ENCODE measurements around the gene ASB2. TPM values are rescaled to one million over a fixed set of nuclear protein-coding genes. Genes with fewer than 3 reads are reported as not detected.

The ASB2 gene
- total RNA-seq, 1 donor from 2014 or later, result 58.6 TPM

DNA sequence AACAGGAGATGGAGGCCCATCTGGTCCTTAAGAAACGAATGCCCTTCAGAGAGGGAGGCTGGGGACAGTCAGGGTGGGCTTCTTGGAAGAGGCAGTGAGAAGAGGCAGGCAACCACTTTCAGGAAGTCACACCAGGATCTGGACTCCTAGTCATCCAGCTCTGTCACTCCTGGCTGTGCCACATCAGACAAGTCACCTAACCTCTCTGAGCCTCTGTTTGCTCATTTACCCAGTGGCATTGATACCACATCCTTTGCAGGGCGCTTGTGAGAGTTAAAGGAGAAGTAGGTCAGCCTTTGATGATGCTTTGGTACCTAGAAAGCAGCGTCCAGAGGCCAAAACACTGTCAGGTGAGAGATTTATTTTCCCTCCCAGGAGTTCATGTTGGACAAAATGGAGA, 31.9 kb upstream of the ASB2 start:
- H3K27me3 ChIP-seq, result no peaks in the 10 kb centered on the region

DNA sequence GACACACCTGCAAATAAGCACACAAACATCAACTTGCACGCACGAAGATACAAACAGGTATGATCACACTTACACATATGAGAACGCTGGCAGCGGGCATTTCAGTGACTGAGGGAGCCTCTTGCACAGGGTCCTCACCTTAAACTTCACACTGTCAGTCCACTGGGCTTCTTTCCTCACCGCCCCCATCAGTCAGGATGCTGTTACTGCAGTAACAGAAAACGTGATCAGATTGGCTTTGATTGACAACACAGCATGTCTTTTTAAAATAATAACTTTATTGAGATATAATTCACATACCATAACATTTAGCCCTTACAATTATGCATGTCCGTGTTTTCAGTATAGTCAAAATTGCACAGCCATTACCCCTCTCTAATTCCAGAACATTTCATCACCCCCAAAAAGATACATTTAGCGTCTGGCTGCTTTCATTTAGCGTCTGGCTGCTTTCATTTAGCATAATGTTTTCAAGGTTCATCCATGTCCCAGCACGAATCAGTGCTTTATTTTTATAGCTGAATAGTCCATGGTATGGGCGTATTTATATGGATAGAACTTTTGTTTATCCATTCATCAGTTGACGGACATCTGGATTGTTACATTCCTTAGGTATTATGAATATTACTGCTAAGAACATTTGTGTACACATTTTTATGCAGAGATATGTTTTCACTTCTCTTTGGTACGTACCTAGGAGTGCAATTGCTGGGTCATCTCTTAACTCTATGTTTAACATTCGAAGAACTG, 29.1 kb upstream of the ASB2 start:
- intact Hi-C loops (cut with DNase I), result loop anchor here (10.0 kb wide), 1 partner anchor 211 kb away; no protein-coding TSS in a partner anchor
- no peak overlapping the region for H3K27ac ChIP-seq
- H3K4me3 ChIP-seq, result no peak overlapping the region
- peak in 2 of 3 experiments; percentile 19 to 28 for TF ChIP-seq CTCF (IDR thresholded peaks at IDR 0.05)
- no peaks in the 10 kb centered on the region for H3K27me3 ChIP-seq
- no peaks in the 10 kb centered on the region for H3K9me3 ChIP-seq
- H3K36me3 ChIP-seq, result no peaks in the 10 kb centered on the region
- DNase-seq (ENCODE audit: low spot score in 2 of 2), result no peak
- no peaks in the 10 kb centered on the region for H3K4me1 ChIP-seq

More for the DNA sequence above, 31.9 kb upstream of the ASB2 start:
- Histone ChIP-seq H3K9me3 (no peaks in the 10 kb centered on the region), H3K4me3 (no peak overlapping the region), H3K4me1 (no peaks in the 10 kb centered on the region), H3K36me3 (no peaks in the 10 kb centered on the region), H3K27ac (no peak overlapping the region)
- intact Hi-C loops (cut with DNase I), result loop anchor here (10.0 kb wide), 1 partner anchor 213 kb away; no protein-coding TSS in a partner anchor
- TF ChIP-seq CTCF (IDR thresholded peaks at IDR 0.05), result no peak
- DNase-seq (ENCODE audit: low spot score in 2 of 2), result no peak

DNA sequence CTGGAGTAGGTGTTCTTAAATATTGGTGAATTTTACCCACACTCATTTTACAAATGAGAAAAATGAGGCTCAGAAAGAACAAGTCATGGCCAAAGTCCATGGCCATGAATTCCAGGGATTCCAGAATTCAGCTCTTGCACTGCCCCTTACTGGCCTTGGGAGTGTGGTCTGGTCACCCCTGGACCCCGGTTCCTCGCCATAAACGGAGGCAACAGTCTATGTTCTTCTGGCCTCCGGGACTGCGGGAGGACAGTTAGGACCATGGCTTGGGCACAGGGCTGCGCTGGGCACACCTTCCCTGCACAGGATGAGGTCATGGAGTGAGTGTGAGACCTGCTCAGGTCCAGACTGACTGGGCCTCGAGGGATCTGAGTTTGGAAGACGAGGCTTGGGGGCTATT, 27.6 kb upstream of the ASB2 start:
- DNase-seq (ENCODE audit: low spot score in 2 of 2), result no peak
- TF ChIP-seq CTCF (IDR thresholded peaks at IDR 0.05), result no peak
- Histone ChIP-seq H3K27ac (no peak overlapping the region), H3K36me3 (no peaks in the 10 kb centered on the region), H3K9me3 (no peaks in the 10 kb centered on the region), H3K4me1 (no peaks in the 10 kb centered on the region), H3K4me3 (no peak overlapping the region), H3K27me3 (no peaks in the 10 kb centered on the region)
- intact Hi-C loops (cut with DNase I), result loop anchor here (10.0 kb wide), 1 partner anchor 209 kb away; no protein-coding TSS in a partner anchor

DNA sequence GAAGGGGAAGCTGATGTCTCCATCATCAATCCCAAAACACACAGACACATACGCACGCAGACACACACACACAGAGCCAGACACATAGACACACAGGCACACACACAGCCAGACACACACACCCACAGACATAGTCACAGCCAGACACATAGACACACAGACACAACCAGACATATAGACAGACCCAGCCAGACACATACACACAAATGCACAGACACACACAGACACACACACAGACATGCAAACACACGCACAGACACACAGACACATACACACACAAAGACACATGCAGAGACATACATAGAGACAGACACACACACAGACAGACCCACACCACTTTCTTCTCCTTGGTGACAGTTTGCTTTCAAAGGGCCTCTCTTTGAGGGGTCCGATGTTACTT, 27.0 kb upstream of the ASB2 start:
- H3K4me3 ChIP-seq, result no peak overlapping the region
- intact Hi-C loops (cut with DNase I), result loop anchor here (10.0 kb wide), 1 partner anchor 209 kb away; no protein-coding TSS in a partner anchor
- no peaks in the 10 kb centered on the region for H3K4me1 ChIP-seq
- no peaks in the 10 kb centered on the region for H3K27me3 ChIP-seq
- no peak overlapping the region for H3K27ac ChIP-seq
- TF ChIP-seq CTCF (IDR thresholded peaks at IDR 0.05), result no peak
- no peaks in the 10 kb centered on the region for H3K9me3 ChIP-seq
- no peak for DNase-seq (ENCODE audit: low spot score in 2 of 2)
- no peaks in the 10 kb centered on the region for H3K36me3 ChIP-seq

DNA sequence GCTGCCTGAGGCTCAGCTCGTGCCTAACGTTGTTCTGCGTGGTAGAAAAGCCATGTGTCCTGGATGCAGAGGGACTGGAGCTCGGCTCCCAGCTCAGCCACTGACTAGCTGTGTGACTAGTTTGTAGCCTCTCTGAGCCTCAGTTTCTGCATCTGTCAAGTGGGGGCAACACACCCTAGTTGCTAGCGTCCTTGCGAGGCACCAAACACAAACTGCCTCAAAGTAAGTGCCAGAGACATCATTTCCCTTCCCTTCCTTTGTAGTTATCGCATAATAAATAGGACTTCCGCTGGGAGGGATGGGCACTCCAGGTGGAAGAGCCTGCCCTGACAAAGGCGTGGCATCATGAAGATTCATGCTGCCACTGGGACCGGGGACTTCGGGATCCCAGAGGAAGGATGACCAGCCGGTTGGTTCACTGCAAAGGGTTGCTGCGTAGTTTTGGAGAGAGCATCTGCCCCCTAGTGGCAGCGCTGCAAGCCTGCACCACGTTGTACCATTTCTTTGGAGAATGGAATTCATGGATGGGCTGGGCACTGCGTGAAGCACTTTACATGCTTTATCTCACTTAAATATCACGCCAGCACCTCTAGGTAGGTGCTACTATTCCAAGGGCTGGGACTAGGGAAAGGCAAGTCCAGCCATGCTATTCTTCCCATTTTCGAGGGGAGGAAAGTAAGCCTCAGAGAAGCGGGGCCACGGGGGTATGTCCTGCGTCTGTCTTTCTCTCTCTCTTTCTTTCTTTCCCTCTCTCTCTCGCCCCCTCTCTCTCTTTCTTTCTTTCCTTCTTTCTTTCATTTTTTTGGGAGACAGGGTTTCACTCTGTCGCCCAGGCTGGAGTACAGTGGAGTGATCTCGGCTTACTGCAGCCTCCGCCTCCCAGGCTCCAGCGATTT, 25.4 kb upstream of the ASB2 start:
- intact Hi-C loops (cut with DNase I), result loop anchor here (1.0 to 10.0 kb wide), 2 partner anchors 62 to 207 kb away; no protein-coding TSS in a partner anchor
- DNase-seq (ENCODE audit: low spot score in 2 of 2), result no peak
- TF ChIP-seq CTCF (IDR thresholded peaks at IDR 0.05), result peak; percentile 93 to 96 (median 96)
- Histone ChIP-seq H3K36me3 (no peaks in the 10 kb centered on the region), H3K9me3 (no peaks in the 10 kb centered on the region), H3K4me1 (peaks cover 0 to 9% of the 10 kb centered on the region in 2 donors), H3K4me3 (no peak overlapping the region), H3K27me3 (no peaks in the 10 kb centered on the region), H3K27ac (no peak overlapping the region)

Data from ascending aorta (tissue), 2 donors.